ENCODE data around the gene METTL16. TPM values are rescaled to one million over a fixed set of nuclear protein-coding genes. Genes with fewer than 3 reads are reported as not detected.

The METTL16 gene
- total and polyA plus RNA-seq, 2 donors from 2014 or later, result 18.0 to 37.2 TPM

DNA sequence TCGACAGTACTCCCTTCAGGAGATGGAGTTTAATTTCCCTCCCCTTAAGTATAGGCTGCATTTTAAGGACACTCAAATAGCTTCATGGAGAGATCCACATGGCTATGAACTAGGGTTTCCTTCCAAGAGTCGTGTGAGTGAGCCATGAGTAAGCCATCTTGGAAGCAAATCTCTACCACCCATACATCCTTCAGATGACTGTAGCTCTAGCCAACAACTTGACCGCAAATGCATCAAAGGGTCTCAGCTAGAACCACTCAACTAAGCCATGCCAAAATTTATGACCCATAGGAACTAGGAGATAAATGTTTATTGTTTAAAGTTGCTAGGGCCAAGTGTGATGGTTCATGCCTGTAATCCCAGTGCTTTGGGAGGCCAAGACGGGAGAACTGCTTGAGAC lies 43.4 kb downstream of the METTL16 start:
- no peak overlapping the region for H3K4me3 ChIP-seq (ENCODE audit: low read length in 3 of 3)
- no peaks in the 10 kb centered on the region for H3K27me3 ChIP-seq (ENCODE audit: control insufficient read depth, insufficient read depth, low read length)
- H3K9ac ChIP-seq (ENCODE audit: low read length in 3 of 3), result no peak overlapping the region
- peak in 1 of 5 donors; percentile 14 for DNase-seq
- H3K9me3 ChIP-seq (ENCODE audit: control insufficient read depth in 2 of 3, insufficient read depth in 1 of 3, low read length in 3 of 3), result no peaks in the 10 kb centered on the region
- no peak for TF ChIP-seq CTCF (IDR thresholded peaks at IDR 0.05; ENCODE audit: borderline replicate concordance, extremely low read depth, insufficient read depth)
- intact Hi-C loops (cut with DNase I), result no loop called here
- H3K27ac ChIP-seq (ENCODE audit: low read depth in 2 of 2, low read length in 2 of 2), result no peak overlapping the region
- no peaks in the 10 kb centered on the region for H3K4me1 ChIP-seq (ENCODE audit: control insufficient read depth in 2 of 3, insufficient read depth in 2 of 3, low read depth in 1 of 3, low read length in 3 of 3)
- H3K36me3 ChIP-seq (ENCODE audit: control insufficient read depth in 2 of 3, insufficient read depth in 3 of 3, low read length in 3 of 3), result peaks cover 0 to 35% (median 2%) of the 10 kb centered on the region in 3 donors
- no peak for FAIRE-seq

GRCh38 chr17:2466931-2467330 lies 44.8 kb downstream of the METTL16 start:
- H3K4me3 ChIP-seq (ENCODE audit: low read length in 3 of 3), result no peak overlapping the region
- no peaks in the 10 kb centered on the region for H3K4me1 ChIP-seq (ENCODE audit: control insufficient read depth in 2 of 3, insufficient read depth in 2 of 3, low read depth in 1 of 3, low read length in 3 of 3)
- FAIRE-seq (no peak), DNase-seq (no peak)
- H3K9me3 ChIP-seq (ENCODE audit: control insufficient read depth in 2 of 3, insufficient read depth in 1 of 3, low read length in 3 of 3), result no peaks in the 10 kb centered on the region
- intact Hi-C loops (cut with DNase I), result no loop called here
- no peak for TF ChIP-seq CTCF (IDR thresholded peaks at IDR 0.05; ENCODE audit: borderline replicate concordance, extremely low read depth, insufficient read depth)
- peaks cover 3 to 43% (median 5%) of the 10 kb centered on the region in 3 donors for H3K36me3 ChIP-seq (ENCODE audit: control insufficient read depth in 2 of 3, insufficient read depth in 3 of 3, low read length in 3 of 3)
- H3K27ac ChIP-seq (ENCODE audit: low read depth in 2 of 2, low read length in 2 of 2), result no peak overlapping the region
- H3K27me3 ChIP-seq (ENCODE audit: control insufficient read depth, insufficient read depth, low read length), result no peaks in the 10 kb centered on the region
- no peak overlapping the region for H3K9ac ChIP-seq (ENCODE audit: low read length in 3 of 3)

GRCh38 chr17:2462481-2462880 lies 49.2 kb downstream of the METTL16 start:
- Histone ChIP-seq H3K27ac (ENCODE audit: low read depth in 2 of 2, low read length in 2 of 2) (no peak overlapping the region), H3K9ac (ENCODE audit: low read length in 3 of 3) (no peak overlapping the region), H3K4me3 (ENCODE audit: low read length in 3 of 3) (no peak overlapping the region), H3K36me3 (ENCODE audit: control insufficient read depth in 2 of 3, insufficient read depth in 3 of 3, low read length in 3 of 3) (peaks cover 5 to 40% (median 8%) of the 10 kb centered on the region in 3 donors), H3K4me1 (ENCODE audit: control insufficient read depth in 2 of 3, insufficient read depth in 2 of 3, low read depth in 1 of 3, low read length in 3 of 3) (no peaks in the 10 kb centered on the region), H3K9me3 (ENCODE audit: control insufficient read depth in 2 of 3, insufficient read depth in 1 of 3, low read length in 3 of 3) (no peaks in the 10 kb centered on the region), H3K27me3 (ENCODE audit: control insufficient read depth, insufficient read depth, low read length) (no peaks in the 10 kb centered on the region)
- intact Hi-C loops (cut with DNase I), result no loop called here
- TF ChIP-seq CTCF (IDR thresholded peaks at IDR 0.05; ENCODE audit: borderline replicate concordance, extremely low read depth, insufficient read depth), result no peak
- FAIRE-seq (no peak), DNase-seq (no peak)

DNA sequence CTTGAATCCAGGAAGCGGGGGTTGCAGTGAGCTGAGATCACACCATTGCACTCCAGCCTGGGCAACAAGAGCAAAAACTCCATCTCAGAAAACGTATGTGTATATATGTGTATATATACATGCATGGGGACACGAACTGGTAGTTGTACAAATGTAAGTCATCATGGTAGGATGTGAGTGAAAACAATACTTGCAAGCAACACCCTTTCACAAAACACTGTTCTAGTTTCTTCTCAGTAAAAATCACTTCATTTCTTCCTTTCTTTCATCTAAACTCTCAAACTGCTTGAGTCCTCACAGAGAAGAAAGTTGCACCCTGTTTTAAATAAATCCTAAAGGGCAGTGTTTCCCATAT lies 51.8 kb downstream of the METTL16 start:
- Histone ChIP-seq H3K27ac (ENCODE audit: low read depth in 2 of 2, low read length in 2 of 2) (no peak overlapping the region), H3K27me3 (ENCODE audit: control insufficient read depth, insufficient read depth, low read length) (no peaks in the 10 kb centered on the region), H3K9ac (ENCODE audit: low read length in 3 of 3) (no peak overlapping the region), H3K4me3 (ENCODE audit: low read length in 3 of 3) (no peak overlapping the region), H3K36me3 (ENCODE audit: control insufficient read depth in 2 of 3, insufficient read depth in 3 of 3, low read length in 3 of 3) (peaks cover 3 to 34% (median 12%) of the 10 kb centered on the region in 3 donors), H3K4me1 (ENCODE audit: control insufficient read depth in 2 of 3, insufficient read depth in 2 of 3, low read depth in 1 of 3, low read length in 3 of 3) (no peaks in the 10 kb centered on the region), H3K9me3 (ENCODE audit: control insufficient read depth in 2 of 3, insufficient read depth in 1 of 3, low read length in 3 of 3) (no peaks in the 10 kb centered on the region)
- intact Hi-C loops (cut with DNase I), result no loop called here
- no peak for TF ChIP-seq CTCF (IDR thresholded peaks at IDR 0.05; ENCODE audit: borderline replicate concordance, extremely low read depth, insufficient read depth)
- FAIRE-seq (no peak), DNase-seq (no peak)

Data from kidney (tissue), 14 donors.